ENCODE measurements around the gene HEPACAM2. TPM values are rescaled to one million over a fixed set of nuclear protein-coding genes. Genes with fewer than 3 reads are reported as not detected.

HEPACAM2 gene
- total RNA-seq = not detected

GRCh38 chr7:93226310-93226709, at the start of gene HEPACAM2:
TSS of gene HEPACAM2 (minus strand) at chr7:93226469.
- intact Hi-C loops (cut with DNase I, micrococcal nuclease) = loop anchor here in 1 of 2 experiments (10.0 kb wide), 1 partner anchor 392 kb away; the partner anchor contains the start of gene CDK6
- Mint-ChIP-seq H3K36me3 (ENCODE audit: low read depth) (no peaks in the 10 kb centered on the region), H3K4me1 (peaks cover 5% of the 10 kb centered on the region), H3K9me3 (ENCODE audit: low read depth) (no peaks in the 10 kb centered on the region), H3K27ac (no peak within 1 kb of the TSS), H3K27me3 (peaks cover 2% of the 10 kb centered on the region), H3K4me3 (no peak within 1 kb of the TSS)
- POLR2A ChIA-PET = no interaction called here
- no peak for ATAC-seq
- CTCF ChIA-PET = interaction anchor here (0.7 to 1.1 kb wide), 5 partner anchors 11 to 137 kb away, joined by 3 to 4 read pairs (median 3); no protein-coding TSS in a partner anchor
- DNase-seq = no peak

GRCh38 chr7:93265220-93265619, 39.0 kb upstream of the HEPACAM2 start:
- no peaks in the 10 kb centered on the region for H3K4me1 Mint-ChIP-seq
- no peaks in the 10 kb centered on the region for H3K9me3 Mint-ChIP-seq (ENCODE audit: low read depth)
- DNase-seq (no peak), ATAC-seq (no peak)
- intact Hi-C loops (cut with DNase I, micrococcal nuclease) = no loop called here
- no peak overlapping the region for H3K4me3 Mint-ChIP-seq
- ChIA-PET CTCF (interaction anchor here (0.9 to 2.0 kb wide), 2 partner anchors 15 to 19 kb away, joined by 4 read pairs; no protein-coding TSS in a partner anchor), POLR2A (no interaction called here)
- peaks cover 7% of the 10 kb centered on the region for H3K36me3 Mint-ChIP-seq (ENCODE audit: low read depth)
- H3K27me3 Mint-ChIP-seq = no peaks in the 10 kb centered on the region
- no peak overlapping the region for H3K27ac Mint-ChIP-seq

- Mint-ChIP-seq H3K4me3 (no peak overlapping the region), H3K36me3 (ENCODE audit: low read depth) (peaks cover 8% of the 10 kb centered on the region), H3K4me1 (no peaks in the 10 kb centered on the region), H3K27ac (no peak overlapping the region), H3K27me3 (no peaks in the 10 kb centered on the region), H3K9me3 (ENCODE audit: low read depth) (no peaks in the 10 kb centered on the region)
- intact Hi-C loops (cut with DNase I, micrococcal nuclease) = no loop called here
- POLR2A ChIA-PET = no interaction called here
- ATAC-seq = no peak
- CTCF ChIA-PET = no interaction called here
- no peak for DNase-seq
These were observed 36.3 kb upstream of the HEPACAM2 start for GRCh38 chr7:93262535-93262934.

- H3K27ac Mint-ChIP-seq = no peak overlapping the region
- peaks cover 8% of the 10 kb centered on the region for H3K36me3 Mint-ChIP-seq (ENCODE audit: low read depth)
- H3K9me3 Mint-ChIP-seq (ENCODE audit: low read depth) = no peaks in the 10 kb centered on the region
- intact Hi-C loops (cut with DNase I, micrococcal nuclease) = no loop called here
- ChIA-PET CTCF (no interaction called here), POLR2A (no interaction called here)
- ATAC-seq (no peak), DNase-seq (no peak)
- no peaks in the 10 kb centered on the region for H3K4me1 Mint-ChIP-seq
- no peaks in the 10 kb centered on the region for H3K27me3 Mint-ChIP-seq
- no peak overlapping the region for H3K4me3 Mint-ChIP-seq
These were observed 32.4 kb upstream of the HEPACAM2 start for GRCh38 chr7:93258661-93259060.

GRCh38 chr7:93249491-93250148, 23.4 kb upstream of the HEPACAM2 start:
- intact Hi-C loops (cut with DNase I, micrococcal nuclease) = loop anchor here (5.0 to 10.0 kb wide), 4 partner anchors 125 to 1148 kb away; partner anchors contain the start of gene COL1A2 (in 1 of the 2)
- POLR2A ChIA-PET = no interaction called here
- Mint-ChIP-seq H3K9me3 (ENCODE audit: low read depth) (no peaks in the 10 kb centered on the region), H3K4me1 (peaks cover 11% of the 10 kb centered on the region), H3K4me3 (no peak overlapping the region), H3K27ac (no peak overlapping the region), H3K36me3 (ENCODE audit: low read depth) (no peaks in the 10 kb centered on the region), H3K27me3 (no peaks in the 10 kb centered on the region)
- DNase-seq = no peak
- CTCF ChIA-PET = no interaction called here
- ATAC-seq = no peak

- POLR2A ChIA-PET = interaction anchor here (0.6 kb wide), 1 partner anchor 63 kb away, joined by 3 read pairs; no protein-coding TSS in a partner anchor
These were observed 19.5 kb upstream of the HEPACAM2 start for GRCh38 chr7:93245525-93246432.

GRCh38 chr7:93242106-93242505, 15.8 kb upstream of the HEPACAM2 start:
- Mint-ChIP-seq H3K4me3 (no peak overlapping the region), H3K27ac (no peak overlapping the region), H3K27me3 (no peaks in the 10 kb centered on the region), H3K4me1 (peaks cover 11% of the 10 kb centered on the region), H3K36me3 (ENCODE audit: low read depth) (no peaks in the 10 kb centered on the region), H3K9me3 (ENCODE audit: low read depth) (no peaks in the 10 kb centered on the region)
- intact Hi-C loops (cut with DNase I, micrococcal nuclease) = loop anchor here in 1 of 2 experiments (10.0 kb wide), 2 partner anchors 133 to 1153 kb away; partner anchors contain the start of gene COL1A2
- ATAC-seq (no peak), DNase-seq (no peak)
- POLR2A ChIA-PET = no interaction called here
- CTCF ChIA-PET = interaction anchor here (1.2 to 4.3 kb wide), 3 partner anchors 9 to 13 kb away, joined by 5 to 20 read pairs (median 14); partner anchors contain the start of gene VPS50

More at GRCh38 chr7:93245525-93246432, 19.5 kb upstream of the HEPACAM2 start:
- no peaks in the 10 kb centered on the region for H3K27me3 Mint-ChIP-seq
- intact Hi-C loops (cut with DNase I, micrococcal nuclease) = loop anchor here (1.0 to 10.0 kb wide), 9 partner anchors 129 to 1191 kb away; partner anchors contain the start of gene COL1A2 (in 1 of the 2)
- ATAC-seq (no peak), DNase-seq (no peak)
- CTCF ChIA-PET = interaction anchor here (0.7 to 3.9 kb wide), 21 partner anchors 13 to 841 kb away, joined by 3 to 33 read pairs (median 4); partner anchors contain the start of gene VPS50
- H3K4me3 Mint-ChIP-seq = no peak overlapping the region
- H3K9me3 Mint-ChIP-seq (ENCODE audit: low read depth) = no peaks in the 10 kb centered on the region
- H3K4me1 Mint-ChIP-seq = peaks cover 11% of the 10 kb centered on the region
- H3K27ac Mint-ChIP-seq = no peak overlapping the region
- no peaks in the 10 kb centered on the region for H3K36me3 Mint-ChIP-seq (ENCODE audit: low read depth)

GRCh38 chr7:93239824-93240223, 13.6 kb upstream of the HEPACAM2 start:
- H3K4me1 Mint-ChIP-seq = no peaks in the 10 kb centered on the region
- no peaks in the 10 kb centered on the region for H3K36me3 Mint-ChIP-seq (ENCODE audit: low read depth)
- DNase-seq (no peak), ATAC-seq (no peak)
- ChIA-PET POLR2A (no interaction called here), CTCF (interaction anchor here (0.6 to 4.3 kb wide), 2 partner anchors 11 to 816 kb away, joined by 4 to 20 read pairs; no protein-coding TSS in a partner anchor)
- H3K27ac Mint-ChIP-seq = no peak overlapping the region
- H3K9me3 Mint-ChIP-seq (ENCODE audit: low read depth) = no peaks in the 10 kb centered on the region
- H3K4me3 Mint-ChIP-seq = no peak overlapping the region
- intact Hi-C loops (cut with DNase I, micrococcal nuclease) = loop anchor here in 1 of 2 experiments (10.0 kb wide), 2 partner anchors 135 to 1155 kb away; partner anchors contain the start of gene COL1A2
- no peaks in the 10 kb centered on the region for H3K27me3 Mint-ChIP-seq

- intact Hi-C loops (cut with DNase I, micrococcal nuclease) = no loop called here
These were observed 12.5 kb upstream of the HEPACAM2 start for GRCh38 chr7:93238748-93239147.

GRCh38 chr7:93238131-93238530, 11.9 kb upstream of the HEPACAM2 start:
- Mint-ChIP-seq H3K4me1 (peaks cover 3% of the 10 kb centered on the region), H3K9me3 (ENCODE audit: low read depth) (no peaks in the 10 kb centered on the region), H3K4me3 (no peak overlapping the region), H3K27ac (no peak overlapping the region), H3K27me3 (no peaks in the 10 kb centered on the region), H3K36me3 (ENCODE audit: low read depth) (no peaks in the 10 kb centered on the region)
- intact Hi-C loops (cut with DNase I, micrococcal nuclease) = no loop called here
- DNase-seq (no peak), ATAC-seq (no peak)
- ChIA-PET POLR2A (no interaction called here), CTCF (no interaction called here)

More at GRCh38 chr7:93238748-93239147, 12.5 kb upstream of the HEPACAM2 start:
- Mint-ChIP-seq H3K27me3 (no peaks in the 10 kb centered on the region), H3K9me3 (ENCODE audit: low read depth) (no peaks in the 10 kb centered on the region), H3K4me3 (no peak overlapping the region), H3K4me1 (peaks cover under 1% of the 10 kb centered on the region), H3K36me3 (ENCODE audit: low read depth) (no peaks in the 10 kb centered on the region), H3K27ac (no peak overlapping the region)
- DNase-seq = no peak
- ChIA-PET POLR2A (no interaction called here), CTCF (interaction anchor here (1.0 to 4.3 kb wide), 2 partner anchors 10 to 311 kb away, joined by 3 to 20 read pairs; no protein-coding TSS in a partner anchor)
- ATAC-seq = no peak

GRCh38 chr7:93235541-93235940, 9.3 kb upstream of the HEPACAM2 start:
- Mint-ChIP-seq H3K36me3 (ENCODE audit: low read depth) (no peaks in the 10 kb centered on the region), H3K27ac (no peak overlapping the region), H3K4me1 (peaks cover 7% of the 10 kb centered on the region), H3K9me3 (ENCODE audit: low read depth) (no peaks in the 10 kb centered on the region), H3K4me3 (no peak overlapping the region), H3K27me3 (no peaks in the 10 kb centered on the region)
- POLR2A ChIA-PET = no interaction called here
- no peak for DNase-seq
- intact Hi-C loops (cut with DNase I, micrococcal nuclease) = no loop called here
- no peak for ATAC-seq
- CTCF ChIA-PET = interaction anchor here (0.9 kb wide), 1 partner anchor 12 kb away, joined by 3 read pairs; no protein-coding TSS in a partner anchor
